Liver (tissue), 9 donors: Measurements from ENCODE around the gene IQGAP2. TPM values are rescaled to one million over a fixed set of nuclear protein-coding genes. Genes with fewer than 3 reads are reported as not detected.

ENCODE experiments used
- DNase-seq: peaks from one replicate; pipeline ENCODE4 v3.0.0-alpha.2; 2017; ENCODE audit warnings: low spot score
- H3K27ac ChIP-seq, 2 donors: one replicate each; pipeline ENCODE4 v1.7.0; 2013; ENCODE audit warnings: inconsistent platforms in 2 of 2, low read length in 2 of 2, control low read depth in 1 of 2, low read depth in 1 of 2, mild to moderate bottlenecking in 1 of 2
- H3K27me3 ChIP-seq, 4 donors: one replicate each; pipeline versions ENCODE4 v1.6.1 to v1.7.0; 2013; ENCODE audit warnings: low read length in 3 of 4, inconsistent platforms in 1 of 4, mild to moderate bottlenecking in 1 of 4, moderate library complexity in 1 of 4; ENCODE audit not compliant: control insufficient read depth in 4 of 4, insufficient read depth in 4 of 4
- H3K36me3 ChIP-seq, 4 donors: one replicate each; pipeline versions ENCODE4 v1.6.1 to v1.7.0; 2013; ENCODE audit warnings: low read length in 3 of 4, mild to moderate bottlenecking in 3 of 4, low read depth in 1 of 4, moderate library complexity in 1 of 4; ENCODE audit not compliant: control insufficient read depth in 4 of 4, insufficient read depth in 3 of 4
- H3K4me1 ChIP-seq, 4 donors: one replicate each; pipeline versions ENCODE4 v1.6.1 to v1.7.0; 2013; ENCODE audit warnings: low read length in 3 of 4, mild to moderate bottlenecking in 3 of 4, moderate library complexity in 1 of 4; ENCODE audit not compliant: control insufficient read depth in 4 of 4, insufficient read depth in 4 of 4
- H3K4me3 ChIP-seq, 3 donors: one replicate each; pipeline versions ENCODE4 v1.6.1 to v1.7.0; 2013; ENCODE audit warnings: low read length in 3 of 3, control low read depth in 1 of 3, low read depth in 1 of 3, mild to moderate bottlenecking in 1 of 3
- H3K9ac ChIP-seq, 2 donors: one replicate each; pipeline ENCODE4 v1.7.0; 2013; ENCODE audit warnings: low read length in 2 of 2, mild to moderate bottlenecking in 2 of 2, moderate library complexity in 2 of 2, control low read depth in 1 of 2, low read depth in 1 of 2
- H3K9me3 ChIP-seq, 4 donors: one replicate each; pipeline versions ENCODE4 v1.6.1 to v1.7.0; 2013; ENCODE audit warnings: low read length in 3 of 4; ENCODE audit not compliant: control insufficient read depth in 4 of 4
- ATF3 ChIP-seq: IDR thresholded peaks from 2 replicates; pipeline ENCODE4 v1.6.1; 2016; ENCODE audit warnings: antibody characterized with exemption
- EGR1 ChIP-seq, 2 donors: IDR thresholded peaks; 2 replicates each; pipeline ENCODE4 v1.6.1; 2016 to 2018; ENCODE audit warnings: antibody characterized with exemption in 2 of 2, low read depth in 2 of 2
- FOXA1 ChIP-seq: IDR thresholded peaks from 2 replicates; pipeline ENCODE4 v1.6.1; 2016; ENCODE audit warnings: antibody characterized with exemption
- FOXA2 ChIP-seq: IDR thresholded peaks from 2 replicates; pipeline ENCODE4 v1.6.1; 2016; ENCODE audit warnings: antibody characterized with exemption
- GABPA ChIP-seq, 2 donors: IDR thresholded peaks in 1 of 2; conservative IDR thresholded peaks in 1 of 2; 2 replicates each; pipeline ENCODE4 v1.6.1; 2016; ENCODE audit warnings: antibody characterized with exemption in 2 of 2, mild to moderate bottlenecking in 1 of 2, moderate library complexity in 1 of 2
- HNF4A ChIP-seq, 2 donors: conservative IDR thresholded peaks; 2 replicates each; pipeline ENCODE4 v1.6.1; 2016; ENCODE audit warnings: antibody characterized with exemption in 2 of 2, mild to moderate bottlenecking in 2 of 2
- HNF4G ChIP-seq: IDR thresholded peaks from 2 replicates; pipeline ENCODE4 v1.6.1; 2016; ENCODE audit warnings: antibody characterized with exemption
- JUND ChIP-seq, 2 donors: IDR thresholded peaks; 2 replicates each; pipeline ENCODE4 v1.6.1; 2016; ENCODE audit warnings: antibody characterized with exemption in 2 of 2
- MAX ChIP-seq: IDR thresholded peaks from 2 replicates; pipeline ENCODE4 v1.6.1; 2016; ENCODE audit warnings: antibody characterized with exemption
- NR2F2 ChIP-seq: IDR thresholded peaks from 2 replicates; pipeline ENCODE4 v1.6.1; 2016; ENCODE audit warnings: antibody characterized with exemption
- RAD21 ChIP-seq, 2 donors: IDR thresholded peaks; 2 replicates each; pipeline ENCODE4 v1.6.1; 2016; ENCODE audit warnings: antibody characterized with exemption in 2 of 2, mild to moderate bottlenecking in 2 of 2
- RXRA ChIP-seq, 2 donors: IDR thresholded peaks; 2 replicates each; pipeline ENCODE4 v1.6.1; 2017 to 2018; ENCODE audit warnings: antibody characterized with exemption in 2 of 2, mild to moderate bottlenecking in 1 of 2
- SP1 ChIP-seq: IDR thresholded peaks from 2 replicates; pipeline ENCODE4 v1.6.1; 2018; ENCODE audit warnings: antibody characterized with exemption, mild to moderate bottlenecking
- TAF1 ChIP-seq: conservative IDR thresholded peaks from 2 replicates; pipeline ENCODE4 v1.6.1; 2016; ENCODE audit warnings: antibody characterized with exemption, mild to moderate bottlenecking
- YY1 ChIP-seq: IDR thresholded peaks from 2 replicates; pipeline ENCODE4 v1.6.1; 2016; ENCODE audit warnings: antibody characterized with exemption, mild to moderate bottlenecking
- ZBTB33 ChIP-seq: IDR thresholded peaks from 2 replicates; pipeline ENCODE4 v1.6.1; 2016; ENCODE audit warnings: antibody characterized with exemption
- WGBS: extraction: QIAGEN DNeasy Blood & Tissue Kit; methylation state at CpG from one replicate; pipeline ENCODE4 v1.1.7; 2013; 5-methylcytosine and 5-hydroxymethylcytosine counted together
- polyA plus RNA-seq, 2 donors: library from polyadenylated mRNA; stranded (reverse) in 1 of 2; unstranded in 1 of 2; fragments of 200-250 nt in 1 of 2; fragments of >200 nt in 1 of 2; fragmentation: Nextera tagmentation in 1 of 2; extraction: Ambion mirVana in 1 of 2; gene quantifications; one replicate each; pipeline versions ENCODE4 v1.2.1 to v1.2.3, GENCODE V29; 2013 to 2015
- total RNA-seq, 2 donors: library from RNA; depleted of rRNA; stranded (reverse); fragments of >200 nt; gene quantifications; one replicate each; pipeline ENCODE4 v1.2.3, GENCODE V29; 2014
- TF ChIP-seq, protein P1 (sequence below): IDR thresholded peaks from 2 replicates; pipeline ENCODE4 v1.6.1; 2016; ENCODE audit warnings: antibody characterized with exemption, mild to moderate bottlenecking
- TF ChIP-seq, protein P2 (sequence below): fragments of 150-350 bp; IDR thresholded peaks from 2 replicates; pipeline ENCODE4 v1.5.1; 2017; ENCODE audit warnings: improper control_type of control experiment, low read depth, low read length; ENCODE audit not compliant: missing input control
- donor health status: healthy.
- donor health status: healthy.
- donor health status: healthy.
- donor health status: healthy.
- donor health status: healthy.

Gene IQGAP2
- total and polyA plus RNA-seq, 4 donors = 41.5 to 205 (median 102) TPM

DNA sequence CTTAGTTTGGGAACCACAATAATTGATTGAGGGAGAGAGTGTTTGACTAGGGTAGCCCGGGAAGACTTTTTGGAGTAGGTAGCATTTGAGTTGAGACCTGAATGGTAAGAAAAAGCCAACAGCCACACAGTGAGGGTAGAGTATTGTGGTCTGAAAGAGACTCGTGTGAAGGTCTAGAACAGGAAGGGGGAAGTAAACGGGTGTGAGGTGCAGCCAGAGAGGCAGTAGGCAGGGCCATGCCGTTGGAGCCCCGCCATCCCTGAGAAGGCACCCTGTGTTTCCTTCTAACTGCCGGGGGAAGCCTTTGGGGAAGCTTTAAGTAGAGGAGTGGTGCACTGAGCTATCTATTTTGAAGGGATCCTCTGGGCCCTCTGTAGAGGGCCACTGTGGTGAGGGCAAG lies 223.7 kb downstream of the IQGAP2 start:
- H3K36me3 ChIP-seq = peaks cover 0 to 26% (median 12%) of the 10 kb centered on the region in 4 donors
- H3K4me3 ChIP-seq = no peak overlapping the region
- H3K4me1 ChIP-seq = no peaks in the 10 kb centered on the region
- DNase-seq = no peak
- no peak overlapping the region for H3K27ac ChIP-seq
- H3K27me3 ChIP-seq = no peaks in the 10 kb centered on the region
- WGBS = 76% methylated on average over 6 of the region's 6 CpGs
- no peak overlapping the region for H3K9ac ChIP-seq
- TF ChIP-seq ATF3 (no peak), YY1 (no peak), FOXA1 (no peak), FOXA2 (no peak), HNF4A (conservative IDR thresholded peaks at IDR 0.05) (no peak)
- no peaks in the 10 kb centered on the region for H3K9me3 ChIP-seq

GRCh38 chr5:76634661-76635060 lies 231.6 kb downstream of the IQGAP2 start:
- no peak for DNase-seq
- H3K27me3 ChIP-seq = no peaks in the 10 kb centered on the region
- TF ChIP-seq ATF3 = no peak
- TF ChIP-seq FOXA2 = no peak
- TF ChIP-seq, protein P1, sequence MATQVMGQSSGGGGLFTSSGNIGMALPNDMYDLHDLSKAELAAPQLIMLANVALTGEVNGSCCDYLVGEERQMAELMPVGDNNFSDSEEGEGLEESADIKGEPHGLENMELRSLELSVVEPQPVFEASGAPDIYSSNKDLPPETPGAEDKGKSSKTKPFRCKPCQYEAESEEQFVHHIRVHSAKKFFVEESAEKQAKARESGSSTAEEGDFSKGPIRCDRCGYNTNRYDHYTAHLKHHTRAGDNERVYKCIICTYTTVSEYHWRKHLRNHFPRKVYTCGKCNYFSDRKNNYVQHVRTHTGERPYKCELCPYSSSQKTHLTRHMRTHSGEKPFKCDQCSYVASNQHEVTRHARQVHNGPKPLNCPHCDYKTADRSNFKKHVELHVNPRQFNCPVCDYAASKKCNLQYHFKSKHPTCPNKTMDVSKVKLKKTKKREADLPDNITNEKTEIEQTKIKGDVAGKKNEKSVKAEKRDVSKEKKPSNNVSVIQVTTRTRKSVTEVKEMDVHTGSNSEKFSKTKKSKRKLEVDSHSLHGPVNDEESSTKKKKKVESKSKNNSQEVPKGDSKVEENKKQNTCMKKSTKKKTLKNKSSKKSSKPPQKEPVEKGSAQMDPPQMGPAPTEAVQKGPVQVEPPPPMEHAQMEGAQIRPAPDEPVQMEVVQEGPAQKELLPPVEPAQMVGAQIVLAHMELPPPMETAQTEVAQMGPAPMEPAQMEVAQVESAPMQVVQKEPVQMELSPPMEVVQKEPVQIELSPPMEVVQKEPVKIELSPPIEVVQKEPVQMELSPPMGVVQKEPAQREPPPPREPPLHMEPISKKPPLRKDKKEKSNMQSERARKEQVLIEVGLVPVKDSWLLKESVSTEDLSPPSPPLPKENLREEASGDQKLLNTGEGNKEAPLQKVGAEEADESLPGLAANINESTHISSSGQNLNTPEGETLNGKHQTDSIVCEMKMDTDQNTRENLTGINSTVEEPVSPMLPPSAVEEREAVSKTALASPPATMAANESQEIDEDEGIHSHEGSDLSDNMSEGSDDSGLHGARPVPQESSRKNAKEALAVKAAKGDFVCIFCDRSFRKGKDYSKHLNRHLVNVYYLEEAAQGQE = no peak
- no peak for TF ChIP-seq YY1
- no peak for TF ChIP-seq MAX
- no peak for TF ChIP-seq SP1
- TF ChIP-seq EGR1 (IDR thresholded peaks at IDR 0.05; ENCODE audit: low read depth in 2 of 2) = no peak
- no peak for TF ChIP-seq RXRA (IDR thresholded peaks at IDR 0.05)
- no peak for TF ChIP-seq TAF1
- TF ChIP-seq NR2F2 = no peak
- TF ChIP-seq RAD21 (IDR thresholded peaks at IDR 0.05) = no peak
- TF ChIP-seq GABPA (IDR thresholded peaks at IDR 0.05 in 1 of 2, conservative IDR thresholded peaks at IDR 0.05 in 1 of 2) = no peak
- TF ChIP-seq, protein P2, sequence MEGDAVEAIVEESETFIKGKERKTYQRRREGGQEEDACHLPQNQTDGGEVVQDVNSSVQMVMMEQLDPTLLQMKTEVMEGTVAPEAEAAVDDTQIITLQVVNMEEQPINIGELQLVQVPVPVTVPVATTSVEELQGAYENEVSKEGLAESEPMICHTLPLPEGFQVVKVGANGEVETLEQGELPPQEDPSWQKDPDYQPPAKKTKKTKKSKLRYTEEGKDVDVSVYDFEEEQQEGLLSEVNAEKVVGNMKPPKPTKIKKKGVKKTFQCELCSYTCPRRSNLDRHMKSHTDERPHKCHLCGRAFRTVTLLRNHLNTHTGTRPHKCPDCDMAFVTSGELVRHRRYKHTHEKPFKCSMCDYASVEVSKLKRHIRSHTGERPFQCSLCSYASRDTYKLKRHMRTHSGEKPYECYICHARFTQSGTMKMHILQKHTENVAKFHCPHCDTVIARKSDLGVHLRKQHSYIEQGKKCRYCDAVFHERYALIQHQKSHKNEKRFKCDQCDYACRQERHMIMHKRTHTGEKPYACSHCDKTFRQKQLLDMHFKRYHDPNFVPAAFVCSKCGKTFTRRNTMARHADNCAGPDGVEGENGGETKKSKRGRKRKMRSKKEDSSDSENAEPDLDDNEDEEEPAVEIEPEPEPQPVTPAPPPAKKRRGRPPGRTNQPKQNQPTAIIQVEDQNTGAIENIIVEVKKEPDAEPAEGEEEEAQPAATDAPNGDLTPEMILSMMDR = no peak
- TF ChIP-seq FOXA1 = no peak
- TF ChIP-seq HNF4G = no peak
- TF ChIP-seq JUND (IDR thresholded peaks at IDR 0.05) = no peak
- TF ChIP-seq HNF4A (conservative IDR thresholded peaks at IDR 0.05) = no peak
- TF ChIP-seq ZBTB33 = no peak
- peaks cover 0 to 19% (median 14%) of the 10 kb centered on the region in 4 donors for H3K36me3 ChIP-seq
- no peaks in the 10 kb centered on the region for H3K9me3 ChIP-seq
- H3K4me3 ChIP-seq = no peak overlapping the region
- H3K9ac ChIP-seq = no peak overlapping the region
- H3K4me1 ChIP-seq = peaks cover 2 to 20% (median 6%) of the 10 kb centered on the region in 4 donors
- H3K27ac ChIP-seq = no peak overlapping the region
- 72% methylated on average over 4 of the region's 4 CpGs for WGBS
